Fibroblast of mammary gland (primary cell): ENCODE measurements around the gene ITGAV.

Experiments
- DNase-seq: peaks from one replicate; pipeline ENCODE4 v3.0.0-alpha.2; 2010; ENCODE audit warnings: low read depth
- H3K4me3 ChIP-seq: 2 replicates; pipeline ENCODE4 v1.5.1; 2011; ENCODE audit warnings: low read depth, mild to moderate bottlenecking, low read length, moderate library complexity; ENCODE audit not compliant: control insufficient read depth
- CTCF ChIP-seq: conservative IDR thresholded peaks from 2 replicates; pipeline ENCODE4 v1.5.1; 2011; ENCODE audit warnings: low read depth, low read length, inconsistent platforms; ENCODE audit not compliant: control insufficient read depth, insufficient read depth

The ITGAV gene

GRCh38 chr2:186617771-186618170 is 27.9 kb downstream of the ITGAV start:
- no peak for TF ChIP-seq CTCF
- no peak for DNase-seq

DNA sequence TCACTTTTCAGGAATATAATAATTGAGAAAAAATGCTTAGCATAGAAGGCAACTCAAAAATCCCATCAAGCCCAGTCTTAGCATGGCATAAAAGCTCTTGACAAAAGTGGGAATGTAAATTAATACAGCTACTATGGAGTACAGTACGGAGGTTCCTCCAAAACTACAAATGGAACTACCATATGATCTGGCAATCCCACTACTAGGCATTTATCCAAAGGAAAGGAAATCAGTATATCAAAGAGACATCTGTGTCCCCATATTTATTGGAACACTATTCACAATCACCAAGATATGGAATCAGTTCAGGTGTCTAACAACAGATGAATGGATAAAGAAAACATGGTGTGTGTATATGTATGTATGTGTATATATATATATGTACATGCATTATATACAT is 28.8 kb downstream of the ITGAV start:
- no peak for DNase-seq
- no peak for TF ChIP-seq CTCF
- H3K4me3 ChIP-seq: no peak overlapping the region

More at GRCh38 chr2:186617771-186618170, 27.9 kb downstream of the ITGAV start:
- no peak overlapping the region for H3K4me3 ChIP-seq

DNA sequence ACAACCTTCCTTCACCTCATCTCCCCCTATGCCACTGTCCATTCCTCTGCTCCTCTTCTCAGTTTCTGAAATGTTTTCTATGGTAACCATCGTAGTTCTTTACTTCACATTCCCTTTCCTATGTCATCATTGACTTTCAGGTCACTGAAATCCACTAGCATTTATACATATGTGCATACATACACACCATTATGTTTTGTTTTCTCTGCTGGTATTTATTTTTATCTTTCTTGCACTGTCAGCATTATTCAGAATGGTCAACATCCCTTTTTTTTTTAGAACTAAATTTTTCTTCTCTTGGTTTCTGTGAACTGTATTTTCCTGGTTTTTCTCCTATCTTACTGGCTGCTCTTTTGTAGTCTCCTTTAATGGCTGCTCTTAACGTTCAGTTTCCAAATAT is 33.2 kb downstream of the ITGAV start:
- H3K4me3 ChIP-seq: no peak overlapping the region
- no peak for DNase-seq
- TF ChIP-seq CTCF: no peak

GRCh38 chr2:186624276-186624675 is 34.4 kb downstream of the ITGAV start:
- H3K4me3 ChIP-seq: no peak overlapping the region
- no peak for TF ChIP-seq CTCF
- DNase-seq: no peak

DNA sequence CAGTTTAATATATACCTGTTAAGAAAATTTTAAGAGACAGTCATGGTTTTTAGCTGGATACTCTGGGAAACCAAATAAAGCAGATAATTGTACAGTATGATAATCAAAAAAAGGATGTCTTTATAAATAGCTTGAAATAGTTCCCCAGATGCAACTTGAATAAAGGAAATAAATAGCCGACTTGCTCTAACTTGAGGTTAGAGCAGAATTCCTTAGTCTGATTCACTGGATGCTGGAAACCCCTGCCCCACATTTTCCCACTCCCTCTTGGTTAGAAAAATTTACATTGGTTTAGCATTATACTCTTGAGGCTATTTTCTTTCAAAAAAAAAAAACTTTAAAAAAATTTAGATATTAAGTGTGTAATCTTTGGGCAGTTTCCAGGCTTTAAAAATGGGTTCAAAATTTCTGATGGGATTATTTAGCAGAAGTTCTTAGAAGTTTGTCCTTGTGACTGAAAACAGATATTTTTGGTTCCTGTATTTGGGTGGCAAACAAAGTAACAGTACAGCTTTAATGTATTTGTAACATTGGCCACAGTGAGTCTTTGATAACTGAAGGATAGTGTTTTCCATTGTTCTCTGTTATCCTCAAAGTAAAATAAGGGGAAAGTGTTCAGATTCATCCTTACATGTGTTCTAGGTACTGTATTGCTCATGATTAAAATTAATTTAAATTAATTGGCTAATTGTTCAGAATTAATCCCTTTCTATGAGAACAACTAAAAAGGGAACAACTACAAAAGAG is 39.6 kb downstream of the ITGAV start:
- no peak for DNase-seq
- no peak for TF ChIP-seq CTCF
- H3K4me3 ChIP-seq: no peak overlapping the region

DNA sequence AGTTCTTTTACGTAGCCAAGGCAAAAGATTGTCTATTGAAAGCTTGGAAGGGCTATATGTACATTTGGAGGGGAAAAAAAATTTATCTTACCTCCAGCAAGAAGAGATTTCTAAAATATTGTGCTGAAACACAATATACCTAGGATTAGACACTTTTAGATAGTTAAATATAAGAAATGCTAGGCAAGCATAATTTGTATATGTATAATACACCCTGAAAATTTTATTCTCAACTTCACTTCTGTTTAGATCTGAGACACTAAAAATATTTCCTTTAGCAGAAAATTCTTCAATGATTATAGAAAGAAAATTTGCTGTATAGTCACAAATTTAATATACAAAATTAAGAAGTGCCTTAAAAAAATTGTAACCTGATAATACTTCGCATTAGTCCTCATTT is 42.6 kb downstream of the ITGAV start:
- H3K4me3 ChIP-seq: no peak overlapping the region
- DNase-seq: no peak
- TF ChIP-seq CTCF: no peak

DNA sequence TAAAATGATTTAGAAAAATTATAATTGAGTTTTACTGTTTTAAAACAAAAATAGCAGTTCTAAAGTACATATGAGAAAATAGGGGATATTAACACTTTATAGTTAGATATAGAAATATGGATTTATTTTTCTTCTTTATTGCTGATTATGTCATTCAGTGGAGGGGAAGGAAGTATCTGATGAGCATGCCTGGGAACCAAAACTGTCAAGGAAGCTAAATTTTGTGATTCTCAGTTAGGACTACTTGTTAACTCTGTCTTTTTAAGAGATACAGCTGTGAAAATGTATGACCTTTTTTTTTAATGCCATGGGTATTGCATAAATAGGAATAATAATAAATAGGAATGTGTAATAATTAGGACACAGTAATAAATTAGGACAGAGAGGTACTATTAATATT is 44.8 kb downstream of the ITGAV start:
- H3K4me3 ChIP-seq: no peak overlapping the region
- no peak for DNase-seq
- no peak for TF ChIP-seq CTCF
